SW480 (cell line): ENCODE results near the gene TRPC4AP.
"Not testable (repeated sequence)": the region's sequence is repeated elsewhere in the genome, so short reads cannot be mapped to it uniquely, and the experiment has no call there.

Experiments
- DNase-seq: peaks from one replicate; pipeline ENCODE4 v3.0.0-alpha.2; 2016; ENCODE audit warnings: low spot score

Gene TRPC4AP

GRCh38 chr20:35059110-35059509 lies 33.5 kb downstream of the TRPC4AP start:
- no peak for DNase-seq

GRCh38 chr20:35055445-35056276 lies 36.9 kb downstream of the TRPC4AP start:
- DNase-seq = no peak

- DNase-seq = no peak
Measured at GRCh38 chr20:35054814-35055213, 37.8 kb downstream of the TRPC4AP start.

- not testable (repeated sequence) for DNase-seq
Measured at GRCh38 chr20:35052616-35053015, 40.0 kb downstream of the TRPC4AP start.

GRCh38 chr20:35049776-35050352 lies 42.7 kb downstream of the TRPC4AP start:
- no peak for DNase-seq

GRCh38 chr20:35048739-35049138 lies 43.9 kb downstream of the TRPC4AP start:
- DNase-seq = no peak

GRCh38 chr20:35042268-35042667 lies 50.3 kb downstream of the TRPC4AP start:
- no peak for DNase-seq

GRCh38 chr20:35040646-35041045 lies 52.0 kb downstream of the TRPC4AP start:
- DNase-seq = no peak

- no peak for DNase-seq
Measured at GRCh38 chr20:35039846-35040489, 52.6 kb downstream of the TRPC4AP start.

- no peak for DNase-seq
Measured at GRCh38 chr20:35039146-35039545, 53.5 kb downstream of the TRPC4AP start.

- DNase-seq = no peak
Measured at GRCh38 chr20:35034145-35034544, 58.5 kb downstream of the TRPC4AP start.

GRCh38 chr20:35030136-35030535 lies 62.5 kb downstream of the TRPC4AP start:
- no peak for DNase-seq

GRCh38 chr20:35027301-35027700 lies 65.3 kb downstream of the TRPC4AP start:
- no peak for DNase-seq

- DNase-seq = no peak
Measured at GRCh38 chr20:35025116-35025515, 67.5 kb downstream of the TRPC4AP start.

GRCh38 chr20:35023624-35024023 lies 69.0 kb downstream of the TRPC4AP start:
- DNase-seq = no peak

GRCh38 chr20:35021831-35022230 lies 70.8 kb downstream of the TRPC4AP start:
- no peak for DNase-seq

- DNase-seq = no peak
Measured at GRCh38 chr20:35021063-35021462, 71.5 kb downstream of the TRPC4AP start.

GRCh38 chr20:35020108-35020928 lies 72.3 kb downstream of the TRPC4AP start:
- DNase-seq = no peak

- DNase-seq = no peak
Measured at GRCh38 chr20:35018590-35019371, 73.8 kb downstream of the TRPC4AP start.

- no peak for DNase-seq
Measured at GRCh38 chr20:35017099-35017835, 75.3 kb downstream of the TRPC4AP start.

GRCh38 chr20:35015863-35016193 lies 76.8 kb downstream of the TRPC4AP start:
- no peak for DNase-seq
